Left colon (tissue), 2 donors: ENCODE data around the gene CDH23. TPM values are rescaled to one million over a fixed set of nuclear protein-coding genes. Genes with fewer than 3 reads are reported as not detected.

ENCODE experiments used
- ATAC-seq: fragments of 200-7000 bp; cut with Tn5 transposase; one replicate; pipeline ENCODE4 v1.9.1; 2020; ENCODE audit warnings: mild to moderate bottlenecking, moderate library complexity
- DNase-seq, 2 donors: peaks; one replicate each; pipeline ENCODE4 v3.0.0-alpha.2; 2020
- intact Hi-C, 2 donors: fragments of 100-400 bp; cut with DNase I in 1 of 2; cut with micrococcal nuclease in 1 of 2; formaldehyde crosslinking; loops; one replicate each; pipeline versions ENCODE4 v1.11.2 to v1.14.0; 2022; cut with DNase I, micrococcal nuclease
- total RNA-seq, 2 donors: library from RNA; stranded (reverse); fragmentation: NEBNext Ultra II Directional; extraction: Animal tissue kit (Norgen Biotek cat#: 25700); gene quantifications; one replicate each; pipeline ENCODE4 v1.2.1, GENCODE V29; 2021
- donor health status: DM: no; HTN: no; CAD: no.
- donor health status: DM: yes; HTN: yes; CAD: no.

The CDH23 gene
- total RNA-seq, 2 donors from 2014 or later: 2.2 to 2.5 TPM

GRCh38 chr10:71367271-71367670 lies 29.4 kb upstream of the CDH23 start:
- DNase-seq (no peak), ATAC-seq (no peak)
- intact Hi-C loops: no loop called here

DNA sequence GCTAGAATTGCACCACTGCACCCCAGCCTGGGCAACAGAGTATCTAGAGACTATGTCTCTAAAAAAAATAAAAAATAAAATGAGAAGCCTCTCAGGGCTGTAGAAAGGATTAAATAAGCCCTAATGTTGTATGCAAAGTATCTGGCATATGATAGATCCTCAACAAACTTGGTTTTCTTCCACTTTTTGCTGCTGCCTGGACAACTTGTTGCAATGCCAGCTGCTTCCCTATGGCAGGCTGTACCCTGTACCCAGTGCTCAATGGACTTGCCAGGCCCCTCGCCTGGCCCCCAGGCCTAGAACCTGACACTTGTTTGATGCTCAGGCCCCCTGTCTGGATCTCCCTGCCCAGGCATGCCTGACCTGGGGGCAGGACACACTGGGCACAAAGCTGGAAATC lies 28.5 kb upstream of the CDH23 start:
- DNase-seq (no peak), ATAC-seq (no peak)
- intact Hi-C loops: no loop called here

GRCh38 chr10:71368643-71369042 lies 28.1 kb upstream of the CDH23 start:
- no peak for ATAC-seq
- intact Hi-C loops: no loop called here

GRCh38 chr10:71369602-71370001 lies 27.1 kb upstream of the CDH23 start:
- ATAC-seq (no peak), DNase-seq (no peak)
- intact Hi-C loops: no loop called here

More at GRCh38 chr10:71368643-71369042, 28.1 kb upstream of the CDH23 start:
- DNase-seq: no peak

- DNase-seq: no peak
- no peak for ATAC-seq
- intact Hi-C loops: no loop called here
Measured at GRCh38 chr10:71370031-71370430, 26.7 kb upstream of the CDH23 start.

- intact Hi-C loops: no loop called here
- peak; percentile 36 for ATAC-seq
- no peak for DNase-seq
Measured at GRCh38 chr10:71371750-71372166, 25.0 kb upstream of the CDH23 start.

DNA sequence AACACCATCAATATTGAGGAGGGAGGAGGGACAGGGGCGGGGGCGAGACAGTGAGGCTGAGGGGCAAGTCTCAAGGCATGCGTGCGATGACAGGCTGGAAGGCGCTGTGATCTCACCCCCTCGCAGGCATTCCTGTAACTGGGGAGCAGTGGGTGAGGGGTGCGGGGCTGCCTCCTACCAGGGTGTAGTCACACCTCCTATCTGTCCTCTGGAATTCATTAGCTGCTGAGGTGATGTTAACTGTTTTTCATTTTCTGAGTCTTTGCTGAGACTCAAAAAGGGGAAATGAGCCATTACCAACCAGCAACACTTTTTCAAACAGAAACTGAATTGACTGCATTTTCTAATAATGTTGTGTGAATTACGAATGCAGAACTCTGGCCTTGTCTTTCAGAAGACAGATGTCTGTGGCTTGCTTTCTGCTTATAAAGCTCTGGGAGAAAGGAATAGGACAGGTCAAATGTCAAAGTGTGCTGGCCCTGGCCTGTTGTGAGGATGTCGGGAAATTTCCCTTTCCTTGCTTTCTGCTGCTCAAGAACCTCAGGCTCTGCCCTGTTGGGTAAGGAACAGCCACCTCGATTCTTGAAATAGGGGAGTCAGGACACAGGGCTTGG lies 23.7 kb upstream of the CDH23 start:
- peak in 1 of 2 donors; percentile 27 for DNase-seq
- intact Hi-C loops: no loop called here

DNA sequence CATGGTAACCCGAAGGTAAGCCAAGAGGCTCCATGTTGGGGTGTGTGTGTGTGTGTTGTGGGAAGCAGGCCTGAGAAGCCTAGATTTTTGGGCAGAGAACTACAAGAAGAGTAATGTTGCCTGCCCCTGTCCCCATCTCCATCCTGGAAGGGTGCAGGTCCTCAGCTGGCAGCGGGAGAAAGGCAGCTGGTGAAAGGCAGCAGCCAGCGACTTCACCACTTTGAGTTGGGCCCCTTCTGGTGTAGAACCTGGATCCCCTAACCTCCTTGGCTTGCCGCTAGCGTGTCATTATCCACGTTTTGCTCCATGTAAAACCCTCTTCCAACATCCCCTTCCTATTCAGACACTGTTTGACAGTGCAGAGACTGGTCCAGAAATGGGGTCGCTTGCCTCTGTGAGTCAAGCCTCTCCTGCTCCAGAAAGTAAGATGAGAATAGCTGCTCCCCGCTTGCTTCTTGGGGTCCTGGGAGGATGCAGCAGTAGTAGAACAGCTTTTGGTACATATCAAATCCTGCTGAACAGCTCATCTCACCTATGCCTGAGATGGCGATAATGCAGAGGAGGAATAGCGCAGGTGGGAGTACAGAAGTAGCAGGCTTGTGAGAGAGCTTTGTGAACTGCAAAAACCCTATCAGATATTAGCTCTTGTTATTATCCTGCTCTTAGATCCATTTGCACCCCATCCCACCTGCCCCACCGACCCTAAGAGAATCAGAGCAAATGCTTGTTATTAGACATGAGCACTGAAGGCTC lies 22.1 kb upstream of the CDH23 start:
- intact Hi-C loops: loop anchor here in 1 of 2 donors (5.0 kb wide), 1 partner anchor 333 kb away; no protein-coding TSS in a partner anchor
- no peak for ATAC-seq
- no peak for DNase-seq

More for the DNA sequence above, 23.7 kb upstream of the CDH23 start:
- ATAC-seq: no peak

- ATAC-seq: peak; percentile 14
- DNase-seq: no peak
- intact Hi-C loops: loop anchor here in 1 of 2 donors (5.0 kb wide), 1 partner anchor 331 kb away; no protein-coding TSS in a partner anchor
Measured at GRCh38 chr10:71375952-71376351, 20.8 kb upstream of the CDH23 start.

GRCh38 chr10:71378336-71379117 lies 18.2 kb upstream of the CDH23 start:
- intact Hi-C loops: loop anchor here in 1 of 2 donors (5.0 kb wide), 1 partner anchor 329 kb away; no protein-coding TSS in a partner anchor
- ATAC-seq (peak; percentile 26), DNase-seq (no peak)

GRCh38 chr10:71379118-71379766 lies 17.5 kb upstream of the CDH23 start:
- no peak for DNase-seq
- intact Hi-C loops: loop anchor here in 1 of 2 donors (5.0 kb wide), 1 partner anchor 328 kb away; no protein-coding TSS in a partner anchor
- ATAC-seq: no peak

DNA sequence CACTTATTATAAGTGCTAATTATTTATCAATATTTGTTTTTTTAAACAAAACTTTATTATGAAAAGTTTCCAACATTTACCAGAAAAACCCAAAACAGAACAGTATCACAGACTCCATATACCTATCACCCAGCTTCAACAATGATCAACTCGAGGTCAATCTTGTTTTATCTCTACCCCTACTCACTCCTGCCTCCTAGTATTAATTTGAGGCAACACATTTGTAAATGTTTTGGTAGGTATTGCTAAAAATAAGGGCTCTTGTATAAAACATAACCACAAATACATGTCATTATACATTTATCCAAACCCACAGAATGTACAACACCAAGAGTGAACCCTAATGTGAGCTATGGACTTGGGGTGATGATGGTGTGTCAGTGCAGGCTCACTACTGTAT lies 15.9 kb upstream of the CDH23 start:
- ATAC-seq (no peak), DNase-seq (no peak)
- intact Hi-C loops: loop anchor here in 1 of 2 donors (5.0 kb wide), 1 partner anchor 431 kb away; no protein-coding TSS in a partner anchor

DNA sequence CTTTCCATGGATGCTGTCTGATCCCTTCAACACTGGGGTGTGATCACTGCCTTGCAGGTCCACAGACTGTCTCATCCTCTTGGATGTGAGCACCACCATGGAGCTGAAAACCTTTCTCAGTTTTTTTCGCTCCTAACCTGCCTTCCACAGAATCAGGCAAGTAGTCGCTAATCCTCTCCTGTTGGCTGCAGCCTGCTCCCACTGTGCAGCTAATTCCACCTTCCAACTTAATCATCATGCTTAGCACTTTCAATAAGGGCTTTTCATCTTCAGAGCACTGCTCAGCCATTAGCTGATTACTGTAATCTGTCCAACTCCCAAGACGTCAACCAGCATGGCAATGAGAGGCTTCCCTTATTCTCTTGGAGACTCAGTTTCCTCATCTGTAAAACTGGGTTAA lies 15.1 kb upstream of the CDH23 start:
- intact Hi-C loops: loop anchor here in 1 of 2 donors (5.0 kb wide), 1 partner anchor 431 kb away; no protein-coding TSS in a partner anchor
- DNase-seq (no peak), ATAC-seq (no peak)

DNA sequence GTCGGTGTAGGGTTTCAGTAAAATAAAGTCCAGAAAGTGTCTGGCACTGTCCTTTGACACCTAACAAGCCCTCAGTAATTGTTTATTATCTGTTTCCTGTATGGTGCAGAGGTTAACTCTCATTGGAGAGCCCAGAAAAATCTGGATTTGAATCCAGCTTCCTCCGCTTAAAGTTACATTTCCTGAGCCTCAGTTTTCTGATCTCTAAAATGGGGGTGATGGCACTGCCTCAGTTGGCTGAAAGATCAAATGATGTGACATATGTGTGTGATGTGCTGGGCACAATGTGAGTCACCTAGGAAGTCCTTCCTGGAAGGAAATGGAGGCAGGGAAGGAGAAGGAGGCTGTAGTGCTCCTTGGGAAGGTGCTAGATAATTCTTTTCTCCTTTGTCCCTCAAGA lies 14.7 kb upstream of the CDH23 start:
- intact Hi-C loops: loop anchor here in 1 of 2 donors (5.0 kb wide), 1 partner anchor 430 kb away; no protein-coding TSS in a partner anchor
- no peak for ATAC-seq
- DNase-seq: no peak

DNA sequence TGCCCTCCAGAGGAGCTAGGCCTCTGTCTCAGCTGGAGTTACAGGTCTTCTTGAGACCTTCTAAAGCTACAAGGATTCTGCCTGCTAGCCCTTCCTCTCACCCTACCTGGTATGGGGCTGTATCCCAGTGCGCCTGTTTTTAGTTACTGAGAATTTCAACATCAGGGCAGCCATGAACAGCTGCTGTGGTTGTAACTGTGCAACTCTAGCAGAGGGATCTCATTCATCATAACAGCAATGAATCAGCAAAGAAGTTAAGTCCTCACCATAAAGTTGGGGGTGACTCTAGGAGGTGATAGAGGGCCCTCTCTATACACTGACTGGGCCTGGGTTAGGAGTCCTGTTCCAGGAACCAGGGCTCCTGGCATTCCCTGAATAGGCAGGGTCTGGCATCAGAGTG lies 14.0 kb upstream of the CDH23 start:
- no peak for DNase-seq
- intact Hi-C loops: loop anchor here in 1 of 2 donors (5.0 kb wide), 1 partner anchor 430 kb away; no protein-coding TSS in a partner anchor
- no peak for ATAC-seq

- ATAC-seq (peak; percentile 86), DNase-seq (peak; percentile 54 to 80)
- intact Hi-C loops: loop anchor here in 1 of 2 donors (5.0 kb wide), 1 partner anchor 428 kb away; no protein-coding TSS in a partner anchor
Measured at GRCh38 chr10:71383972-71384687, 12.6 kb upstream of the CDH23 start.

GRCh38 chr10:71388171-71388570 lies 8.5 kb upstream of the CDH23 start:
- DNase-seq (no peak), ATAC-seq (no peak)
- intact Hi-C loops: loop anchor here in 1 of 2 donors (5.0 kb wide), 1 partner anchor 179 kb away; no protein-coding TSS in a partner anchor
